Activated naive CD8-positive, alpha-beta T cell treated with anti-CD3 and anti-CD28 coated beads, Interleukin-2, amount 50 U/mL, for 24 hours (primary cell): ENCODE measurements around the gene RNPEP.
A peak's percentile ranks its signal among the peaks of the same experiment; 100 is the strongest.

Experiments
- ATAC-seq: fragments of 150-1000 bp; cut with Tn5 transposase; one replicate; pipeline ENCODE4 v1.10.0; 2021
- DNase-seq: peaks from one replicate; pipeline ENCODE4 v3.0.0; 2021
- H3K27ac Mint-ChIP-seq: one replicate; pipeline ENCODE4 v1.8.0; 2021; ENCODE audit warnings: mild to moderate bottlenecking, mixed read lengths
- H3K27me3 Mint-ChIP-seq: one replicate; pipeline ENCODE4 v1.8.0; 2021; ENCODE audit warnings: mixed read lengths
- H3K36me3 Mint-ChIP-seq: one replicate; pipeline ENCODE4 v1.8.0; 2021; ENCODE audit warnings: low read depth, mixed read lengths
- H3K4me1 Mint-ChIP-seq: one replicate; pipeline ENCODE4 v1.8.0; 2021; ENCODE audit warnings: mixed read lengths
- H3K4me3 Mint-ChIP-seq: one replicate; pipeline ENCODE4 v1.8.0; 2021; ENCODE audit warnings: mild to moderate bottlenecking, moderate library complexity, mixed read lengths
- H3K9me3 Mint-ChIP-seq: one replicate; pipeline ENCODE4 v1.8.0; 2021; ENCODE audit warnings: mixed read lengths

Gene RNPEP

DNA sequence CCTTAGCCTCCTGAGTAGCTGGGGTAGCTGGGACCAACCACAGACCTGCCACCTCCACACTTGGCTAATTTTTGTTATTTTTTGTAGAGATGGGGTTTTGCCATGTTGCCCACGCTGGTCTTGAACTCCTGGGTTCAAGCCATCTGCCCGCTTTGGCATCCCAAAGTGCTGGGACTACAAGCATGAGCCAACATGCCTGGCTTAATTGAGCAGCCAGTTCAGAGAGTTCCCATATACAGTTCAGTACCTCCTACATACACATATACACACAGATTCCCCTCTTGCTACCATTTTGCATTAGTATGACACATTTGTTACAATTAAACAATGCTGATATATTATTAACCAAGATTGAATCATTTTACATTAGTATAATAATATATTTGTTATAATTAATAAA, 2.9 kb downstream of the RNPEP start:
- Mint-ChIP-seq H3K4me1 (peaks cover 18% of the 10 kb centered on the region), H3K9me3 (no peaks in the 10 kb centered on the region)

DNA sequence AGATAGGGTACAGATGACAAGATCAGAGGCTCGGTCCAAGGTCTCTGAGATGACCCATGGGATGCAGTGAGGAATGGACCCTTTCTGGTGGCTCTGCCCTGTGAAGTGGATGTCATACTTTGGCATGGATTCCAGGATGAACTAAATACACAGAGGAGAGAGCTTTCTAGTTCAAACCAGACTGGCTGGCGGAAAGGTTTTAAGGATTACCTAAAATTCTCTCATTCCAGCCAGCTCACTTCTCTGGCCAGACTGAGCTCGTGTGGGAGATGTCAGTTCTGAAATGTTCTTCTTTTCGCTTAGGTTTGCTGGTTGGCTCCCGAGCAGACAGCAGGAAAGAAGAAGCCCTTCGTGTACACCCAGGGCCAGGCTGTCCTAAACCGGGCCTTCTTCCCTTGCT, 6.2 kb downstream of the RNPEP start:
- ATAC-seq = no peak
- H3K27me3 Mint-ChIP-seq = no peaks in the 10 kb centered on the region
- no peaks in the 10 kb centered on the region for H3K9me3 Mint-ChIP-seq

More for the DNA sequence above, 2.9 kb downstream of the RNPEP start:
- no peak for ATAC-seq
- no peak overlapping the region for H3K27ac Mint-ChIP-seq
- H3K36me3 Mint-ChIP-seq = peaks cover 4% of the 10 kb centered on the region
- no peak overlapping the region for H3K4me3 Mint-ChIP-seq
- H3K27me3 Mint-ChIP-seq = no peaks in the 10 kb centered on the region
- no peak for DNase-seq

DNA sequence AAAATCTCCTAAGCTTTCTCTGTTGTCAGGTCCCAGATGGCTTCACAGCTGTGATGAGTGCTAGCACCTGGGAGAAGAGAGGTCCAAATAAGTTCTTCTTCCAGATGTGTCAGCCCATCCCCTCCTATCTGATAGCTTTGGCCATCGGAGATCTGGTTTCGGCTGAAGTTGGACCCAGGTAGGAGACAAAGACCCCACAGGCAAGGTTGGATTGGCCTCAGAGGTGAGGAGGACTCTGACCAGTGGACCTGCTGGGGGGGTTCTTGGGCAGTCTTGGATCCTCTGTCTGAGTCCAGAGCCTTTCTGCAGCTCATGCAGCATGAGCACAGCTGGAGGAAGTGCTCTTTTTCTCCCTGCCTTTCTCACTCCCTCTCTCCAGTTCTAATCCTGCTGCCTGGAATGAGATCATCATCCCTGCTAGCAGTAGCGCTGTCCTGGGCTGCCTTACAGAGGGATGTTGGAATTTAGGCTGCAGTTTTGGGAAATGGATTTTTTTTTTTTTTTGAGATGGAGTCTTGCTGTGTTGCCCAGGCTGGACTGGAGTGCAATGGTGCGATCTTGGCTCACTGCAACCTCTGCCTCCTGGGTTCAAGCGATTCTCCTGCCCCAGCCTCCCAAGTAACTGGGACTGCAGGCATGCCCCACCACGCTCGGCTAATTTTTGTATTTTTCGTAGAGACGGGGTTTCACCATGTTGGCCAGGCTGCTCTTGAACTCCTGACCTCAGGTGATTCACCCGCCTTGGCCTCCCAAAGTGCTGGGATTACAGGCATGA, 7.1 kb downstream of the RNPEP start:
- H3K4me3 Mint-ChIP-seq = no peak overlapping the region
- no peaks in the 10 kb centered on the region for H3K9me3 Mint-ChIP-seq
- H3K27ac Mint-ChIP-seq = no peak overlapping the region
- DNase-seq = no peak
- peaks cover 17% of the 10 kb centered on the region for H3K36me3 Mint-ChIP-seq
- H3K4me1 Mint-ChIP-seq = no peaks in the 10 kb centered on the region
- no peak for ATAC-seq
- no peaks in the 10 kb centered on the region for H3K27me3 Mint-ChIP-seq

More for the DNA sequence above, 6.2 kb downstream of the RNPEP start:
- Mint-ChIP-seq H3K4me3 (no peak overlapping the region), H3K36me3 (peaks cover 9% of the 10 kb centered on the region), H3K4me1 (peaks cover 4% of the 10 kb centered on the region), H3K27ac (no peak overlapping the region)
- no peak for DNase-seq

DNA sequence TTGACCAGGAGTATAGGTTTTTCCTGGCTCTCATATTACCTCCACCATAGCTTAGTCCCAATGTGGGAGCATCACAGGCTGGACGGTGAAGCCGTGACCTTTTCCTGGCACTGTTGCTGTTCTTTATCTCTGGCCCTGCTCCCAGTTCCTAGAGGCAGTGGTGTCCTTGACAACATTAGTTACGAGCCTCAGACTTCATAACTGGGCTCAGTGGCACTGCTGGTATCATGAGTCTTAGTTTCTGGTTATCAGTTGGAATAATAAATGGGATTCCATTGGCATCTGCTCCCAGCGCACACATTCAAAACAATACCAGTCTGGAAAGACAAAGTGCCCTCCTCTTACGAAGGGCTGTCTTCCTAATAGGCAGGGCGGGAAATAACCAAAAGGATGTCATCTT, 8.0 kb downstream of the RNPEP start:
- DNase-seq = no peak
- Mint-ChIP-seq H3K4me1 (no peaks in the 10 kb centered on the region), H3K27me3 (no peaks in the 10 kb centered on the region), H3K36me3 (peaks cover 17% of the 10 kb centered on the region), H3K4me3 (no peak overlapping the region), H3K27ac (no peak overlapping the region), H3K9me3 (no peaks in the 10 kb centered on the region)
- no peak for ATAC-seq

DNA sequence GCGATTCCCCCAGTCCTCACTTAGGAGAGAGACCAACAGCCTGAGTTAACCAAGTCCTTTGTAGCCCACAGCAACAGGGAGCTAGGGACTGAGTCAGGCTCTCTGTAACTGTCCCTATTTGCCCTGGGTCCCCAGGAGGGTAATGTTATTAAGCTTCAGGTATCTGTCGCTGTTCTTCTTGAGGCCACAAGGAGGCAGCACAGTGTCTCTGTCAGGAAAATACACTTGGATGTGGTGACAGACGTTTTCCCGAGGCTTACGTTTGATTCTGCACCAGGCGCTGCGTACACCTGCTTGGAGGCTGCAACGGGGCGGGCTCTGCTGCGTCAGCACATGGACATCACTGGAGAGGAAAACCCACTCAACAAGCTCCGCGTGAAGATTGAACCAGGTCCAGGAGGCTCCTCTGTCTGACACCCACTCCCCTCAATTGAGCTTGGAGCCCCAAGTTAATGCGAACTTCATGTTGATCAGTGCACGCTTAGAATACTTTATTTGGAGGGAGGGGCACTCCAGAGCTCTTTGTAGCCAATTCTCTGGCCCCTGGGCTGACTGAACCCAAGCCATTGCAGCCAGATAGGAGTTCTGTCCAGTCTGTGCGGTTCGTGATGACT, 17.3 kb downstream of the RNPEP start:
- Mint-ChIP-seq H3K27ac (no peak overlapping the region), H3K4me3 (no peak overlapping the region), H3K4me1 (no peaks in the 10 kb centered on the region), H3K9me3 (no peaks in the 10 kb centered on the region), H3K27me3 (no peaks in the 10 kb centered on the region), H3K36me3 (peaks cover 7% of the 10 kb centered on the region)
- peak; percentile 15 for DNase-seq
- peak; percentile 88 for ATAC-seq

DNA sequence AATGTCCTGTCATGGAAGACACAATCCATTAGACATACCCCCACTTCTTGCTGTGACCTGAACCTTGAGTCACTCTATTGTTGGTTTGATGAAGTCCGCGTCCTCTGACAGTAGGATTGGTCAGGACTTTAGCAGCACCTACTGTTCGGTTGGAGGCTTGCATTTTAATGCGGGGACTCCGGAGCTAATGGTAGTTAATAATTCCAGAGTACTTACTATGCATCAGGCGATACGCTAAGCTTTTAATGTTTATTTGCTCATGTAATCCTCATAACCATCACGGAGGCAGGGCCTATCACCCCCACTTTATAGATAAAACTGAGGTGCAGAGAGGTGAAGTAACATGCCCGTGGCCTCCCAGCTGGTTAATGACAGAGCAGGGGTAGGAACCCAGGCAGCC, 20.1 kb downstream of the RNPEP start:
- H3K4me3 Mint-ChIP-seq = no peak overlapping the region
- no peaks in the 10 kb centered on the region for H3K9me3 Mint-ChIP-seq
- H3K27ac Mint-ChIP-seq = no peak overlapping the region
- DNase-seq (no peak), ATAC-seq (no peak)
- H3K27me3 Mint-ChIP-seq = no peaks in the 10 kb centered on the region
- no peaks in the 10 kb centered on the region for H3K4me1 Mint-ChIP-seq
- peaks cover 13% of the 10 kb centered on the region for H3K36me3 Mint-ChIP-seq

DNA sequence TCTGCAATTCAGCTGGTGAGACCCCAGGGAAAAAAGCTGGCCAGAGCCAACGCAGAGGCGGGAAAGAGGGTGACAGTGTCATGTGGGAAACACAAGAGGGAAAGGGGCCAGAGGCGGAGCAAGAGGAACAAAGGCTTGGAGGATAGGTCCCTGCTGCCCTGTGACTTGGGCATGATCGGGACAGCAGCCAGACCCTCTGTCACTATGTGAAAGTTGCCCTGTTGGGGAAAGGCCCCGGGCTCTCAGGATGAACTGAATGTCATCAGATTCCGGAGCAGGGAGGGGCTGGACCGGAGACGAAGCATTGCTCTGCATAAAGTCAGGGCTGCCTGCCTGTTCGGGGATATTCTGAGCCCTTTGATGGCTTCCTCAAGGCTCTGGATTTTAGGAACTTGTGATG, 22.3 kb downstream of the RNPEP start:
- H3K4me3 Mint-ChIP-seq = no peak overlapping the region
- H3K9me3 Mint-ChIP-seq = no peaks in the 10 kb centered on the region
- ATAC-seq = no peak
- H3K27me3 Mint-ChIP-seq = no peaks in the 10 kb centered on the region
- H3K36me3 Mint-ChIP-seq = peaks cover 13% of the 10 kb centered on the region
- H3K4me1 Mint-ChIP-seq = no peaks in the 10 kb centered on the region
- H3K27ac Mint-ChIP-seq = no peak overlapping the region
- DNase-seq = no peak

DNA sequence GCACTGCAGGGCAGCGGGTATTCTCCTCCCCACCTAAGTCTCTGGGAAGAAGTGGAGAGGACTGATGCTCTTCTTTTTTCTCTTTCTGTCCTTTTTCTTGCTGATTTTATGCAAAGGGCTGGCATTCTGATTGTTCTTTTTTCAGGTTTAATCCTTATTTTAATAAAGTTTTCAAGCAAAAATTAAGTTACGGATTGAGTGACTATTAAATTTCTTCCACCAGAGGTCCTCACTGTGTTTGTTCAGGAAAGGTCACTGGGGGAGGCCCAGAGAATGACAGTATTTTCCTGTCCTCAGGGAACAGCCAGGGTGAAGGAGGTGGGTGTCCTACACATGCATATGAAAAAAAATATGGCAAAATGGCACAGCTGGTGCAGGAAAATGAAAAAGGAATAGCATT, 23.5 kb downstream of the RNPEP start:
- DNase-seq (no peak), ATAC-seq (no peak)
- H3K9me3 Mint-ChIP-seq = no peaks in the 10 kb centered on the region
- H3K36me3 Mint-ChIP-seq = peaks cover 11% of the 10 kb centered on the region
- H3K4me1 Mint-ChIP-seq = no peaks in the 10 kb centered on the region
- no peaks in the 10 kb centered on the region for H3K27me3 Mint-ChIP-seq
- H3K27ac Mint-ChIP-seq = no peak overlapping the region
- H3K4me3 Mint-ChIP-seq = no peak overlapping the region

DNA sequence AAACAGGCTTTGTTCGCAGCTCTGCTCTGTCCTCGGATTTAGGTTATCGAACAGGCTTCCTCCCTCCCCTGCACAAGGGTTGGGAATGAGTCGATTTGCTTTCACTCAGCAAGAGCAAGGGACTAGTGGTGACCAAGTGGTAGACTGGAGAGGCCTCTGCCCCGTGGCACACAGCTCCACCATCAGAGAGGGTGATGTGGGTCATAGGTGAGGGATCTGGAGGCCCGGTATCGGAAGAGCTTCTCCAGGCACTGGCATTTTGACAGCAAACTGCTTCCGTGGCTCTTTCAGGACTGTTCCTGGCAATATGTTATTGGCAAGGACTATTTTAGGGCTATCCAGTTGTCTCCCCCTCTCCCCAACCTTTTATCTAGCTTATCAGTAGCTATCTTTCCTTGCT, 24.9 kb downstream of the RNPEP start:
- no peak overlapping the region for H3K4me3 Mint-ChIP-seq
- no peaks in the 10 kb centered on the region for H3K9me3 Mint-ChIP-seq
- DNase-seq (no peak), ATAC-seq (no peak)
- peaks cover 10% of the 10 kb centered on the region for H3K36me3 Mint-ChIP-seq
- no peaks in the 10 kb centered on the region for H3K4me1 Mint-ChIP-seq
- H3K27ac Mint-ChIP-seq = no peak overlapping the region
- H3K27me3 Mint-ChIP-seq = no peaks in the 10 kb centered on the region

DNA sequence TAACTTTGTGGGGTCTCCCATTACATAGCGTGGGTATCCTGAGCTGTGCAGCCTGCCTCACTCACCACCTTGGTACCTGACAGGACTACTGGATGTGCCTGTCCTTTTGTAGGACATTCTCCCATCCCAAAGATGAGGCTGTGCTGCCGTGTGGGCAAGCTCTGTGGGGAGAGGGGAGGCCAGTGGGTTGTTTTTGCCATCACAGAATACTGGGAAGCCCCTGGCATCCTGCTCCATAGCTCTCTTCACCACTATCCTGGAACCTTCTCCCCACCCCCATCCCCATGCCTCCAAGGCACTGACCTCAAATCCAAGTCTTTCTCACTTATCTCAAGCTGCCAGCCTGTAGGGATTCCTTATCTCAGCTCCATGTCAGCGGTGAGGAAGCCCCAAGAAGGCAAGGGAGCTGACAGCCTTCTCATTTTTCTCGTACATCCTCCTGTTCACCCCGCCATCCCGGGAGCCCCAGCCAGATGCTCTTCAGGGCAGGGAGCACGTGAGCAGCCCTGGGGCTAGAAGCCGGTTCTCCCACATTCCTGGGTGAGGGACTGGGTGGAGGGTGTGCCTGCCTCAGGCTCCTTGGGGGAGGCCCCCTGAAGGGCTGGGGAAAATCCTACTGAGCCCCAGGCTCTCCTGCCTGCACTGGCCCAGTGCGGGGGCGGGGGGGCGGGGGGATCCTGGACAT, 25.5 kb downstream of the RNPEP start:
- Mint-ChIP-seq H3K9me3 (no peaks in the 10 kb centered on the region), H3K27ac (no peak overlapping the region), H3K4me3 (no peak overlapping the region), H3K4me1 (no peaks in the 10 kb centered on the region), H3K36me3 (peaks cover 8% of the 10 kb centered on the region), H3K27me3 (no peaks in the 10 kb centered on the region)
- DNase-seq = no peak
- ATAC-seq = no peak

DNA sequence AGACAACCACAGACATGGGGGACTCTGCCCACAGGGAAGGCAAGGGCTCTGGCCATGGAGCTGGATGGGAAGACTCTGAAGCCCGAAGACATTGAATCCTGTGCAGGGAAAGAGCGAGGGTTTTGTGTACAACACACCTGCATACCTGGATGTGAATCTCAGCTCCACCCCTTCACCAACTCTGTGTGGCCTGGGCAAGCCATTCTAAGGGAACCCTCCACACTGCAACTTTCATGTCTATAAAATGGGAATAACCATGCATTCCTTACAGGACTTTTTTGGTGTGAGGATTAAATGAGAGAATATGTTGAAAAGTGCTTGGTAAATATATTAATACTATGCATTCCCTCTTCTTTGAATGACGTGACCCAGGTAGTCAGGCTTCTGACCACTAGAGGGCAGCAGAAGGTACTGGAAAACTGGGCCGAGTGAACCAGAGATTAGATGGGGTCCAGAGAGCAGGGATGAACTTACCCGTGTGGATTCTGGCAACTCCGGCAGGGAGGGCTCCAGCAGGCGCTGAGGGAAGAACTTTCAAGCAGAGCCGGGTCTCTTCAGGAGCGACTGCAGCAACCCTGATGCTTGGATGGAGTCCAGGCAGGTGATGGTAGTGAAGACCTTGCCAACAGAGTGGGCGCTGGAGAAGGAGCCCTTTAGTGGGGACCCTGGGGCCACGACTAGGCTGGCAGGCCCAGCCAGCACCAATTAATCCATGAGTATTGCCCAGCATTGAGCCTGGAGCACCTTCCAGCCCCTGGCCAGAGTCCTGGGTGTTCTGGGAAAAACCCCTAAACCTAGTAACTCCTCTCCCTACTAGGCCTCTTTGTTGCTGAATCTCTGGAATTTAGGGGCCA, 27.1 kb downstream of the RNPEP start:
- ATAC-seq (peak; percentile 76), DNase-seq (peak; percentile 71)
- no peak overlapping the region for H3K27ac Mint-ChIP-seq
- H3K27me3 Mint-ChIP-seq = no peaks in the 10 kb centered on the region
- H3K9me3 Mint-ChIP-seq = no peaks in the 10 kb centered on the region
- H3K36me3 Mint-ChIP-seq = peaks cover 8% of the 10 kb centered on the region
- H3K4me3 Mint-ChIP-seq = no peak overlapping the region
- no peaks in the 10 kb centered on the region for H3K4me1 Mint-ChIP-seq

DNA sequence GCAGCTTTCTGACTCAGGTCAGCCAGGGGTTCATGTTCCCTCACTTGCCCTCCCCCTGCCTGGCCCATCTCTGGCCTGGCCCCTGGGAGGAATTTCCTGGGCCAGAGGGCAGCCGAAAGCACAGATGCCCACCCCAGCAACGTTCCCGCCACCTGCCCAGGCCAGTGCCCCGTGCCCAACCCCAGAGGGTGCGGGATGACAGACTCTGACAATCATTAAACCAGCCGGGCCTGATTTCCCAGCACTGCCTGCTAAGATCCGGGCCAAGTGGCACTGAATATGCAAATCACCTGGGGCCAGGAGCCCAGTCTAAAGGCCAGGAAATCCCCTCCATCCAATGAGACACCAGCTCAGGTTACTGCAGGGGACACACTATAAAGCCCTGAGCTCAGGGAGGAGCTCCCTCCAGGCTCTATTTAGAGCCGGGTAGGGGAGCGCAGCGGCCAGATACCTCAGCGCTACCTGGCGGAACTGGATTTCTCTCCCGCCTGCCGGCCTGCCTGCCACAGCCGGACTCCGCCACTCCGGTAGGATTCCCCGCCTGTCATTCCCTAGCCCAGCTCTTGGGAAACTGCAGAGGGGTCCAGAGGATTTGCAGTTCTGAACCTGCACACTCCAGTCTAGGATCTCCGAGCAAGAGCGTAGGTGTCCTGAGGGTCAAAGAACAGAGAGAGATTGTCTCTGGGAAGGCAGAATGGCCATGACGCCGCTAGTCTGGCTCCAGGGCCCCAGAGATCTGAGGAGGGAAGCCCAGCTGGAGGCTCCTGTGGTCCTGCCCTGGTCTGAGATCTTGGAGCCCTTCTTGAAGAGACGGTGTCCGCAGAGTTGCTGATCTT, 27.9 kb downstream of the RNPEP start, which contains the start of gene ELF3:
ELF3 (plus strand) TSS at position 408 of the 836 bp plus-strand sequence. CDS start 550 bp downstream, outside the sequence.
- no peak for DNase-seq
- Mint-ChIP-seq H3K4me3 (no peak within 1 kb of the TSS), H3K27ac (no peak within 1 kb of the TSS), H3K36me3 (peaks cover 4% of the 10 kb centered on the region), H3K9me3 (no peaks in the 10 kb centered on the region), H3K27me3 (no peaks in the 10 kb centered on the region), H3K4me1 (no peaks in the 10 kb centered on the region)
- ATAC-seq = peak; percentile 41

DNA sequence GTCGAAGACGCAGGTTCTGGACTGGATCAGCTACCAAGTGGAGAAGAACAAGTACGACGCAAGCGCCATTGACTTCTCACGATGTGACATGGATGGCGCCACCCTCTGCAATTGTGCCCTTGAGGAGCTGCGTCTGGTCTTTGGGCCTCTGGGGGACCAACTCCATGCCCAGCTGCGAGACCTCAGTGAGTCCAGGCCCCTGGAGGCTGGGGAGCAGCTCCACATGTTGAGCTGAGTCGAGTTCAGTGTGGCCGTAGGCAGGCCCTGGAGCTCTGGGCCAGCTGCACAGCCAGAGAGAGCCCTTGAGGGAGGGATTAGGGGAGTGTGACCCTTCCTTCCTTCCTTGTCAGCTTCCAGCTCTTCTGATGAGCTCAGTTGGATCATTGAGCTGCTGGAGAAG, 29.5 kb downstream of the RNPEP start:
- no peaks in the 10 kb centered on the region for H3K36me3 Mint-ChIP-seq
- ATAC-seq (no peak), DNase-seq (no peak)
- no peak overlapping the region for H3K4me3 Mint-ChIP-seq
- no peak overlapping the region for H3K27ac Mint-ChIP-seq
- peaks cover 2% of the 10 kb centered on the region for H3K27me3 Mint-ChIP-seq
- no peaks in the 10 kb centered on the region for H3K4me1 Mint-ChIP-seq
- H3K9me3 Mint-ChIP-seq = no peaks in the 10 kb centered on the region
